Right cardiac atrium (tissue), 5 donors: ENCODE results near the gene KCNK10. TPM values are rescaled to one million over a fixed set of nuclear protein-coding genes. Genes with fewer than 3 reads are reported as not detected.

Experiments
- ATAC-seq, 2 donors: fragments of 200-7000 bp; cut with Tn5 transposase; one replicate each; pipeline versions ENCODE4 v1.8.0 to v1.9.1; 2020; ENCODE audit warnings: moderate library complexity in 2 of 2, mild to moderate bottlenecking in 1 of 2
- DNase-seq, 3 donors: peaks; one replicate each; pipeline ENCODE4 v3.0.0-alpha.2; 2020
- H3K27ac ChIP-seq: one replicate; pipeline ENCODE4 v1.5.1; 2013; ENCODE audit warnings: mild to moderate bottlenecking, low read length, control low read depth, moderate library complexity
- H3K27me3 ChIP-seq: one replicate; pipeline ENCODE4 v1.6.1; 2013; ENCODE audit not compliant: control insufficient read depth, insufficient read depth
- H3K4me1 ChIP-seq: one replicate; pipeline ENCODE4 v1.6.1; 2013; ENCODE audit warnings: low read length; ENCODE audit not compliant: control insufficient read depth, insufficient read depth
- H3K4me3 ChIP-seq: one replicate; pipeline ENCODE4 v1.5.1; 2013; ENCODE audit warnings: low read length, control low read depth
- H3K9me3 ChIP-seq: one replicate; pipeline ENCODE4 v1.6.1; 2013; ENCODE audit warnings: low read length; ENCODE audit not compliant: control insufficient read depth
- WGBS: extraction: QIAGEN DNeasy Blood & Tissue Kit; methylation state at CpG from one replicate; pipeline ENCODE4 v1.1.7; 2013; 5-methylcytosine and 5-hydroxymethylcytosine counted together
- intact Hi-C, 4 donors: fragments of 100-400 bp; cut with DNase I; formaldehyde crosslinking; loops; one replicate each; pipeline versions ENCODE4 v1.11.0 to v1.14.0; 2022 to 2023
- polyA plus RNA-seq: library from polyadenylated mRNA; stranded (reverse); fragments of 200-250 nt; gene quantifications from one replicate; pipeline ENCODE4 v1.2.3, GENCODE V29; 2013
- total RNA-seq, 4 donors: library from RNA; stranded (reverse); fragmentation: NEBNext Ultra II Directional; extraction: Animal tissue kit (Norgen Biotek cat#: 25700); gene quantifications; one replicate each; pipeline ENCODE4 v1.2.1, GENCODE V29; 2021
- donor health status: healthy with polysubstance abuse.
- donor health status: DM: no; HTN: yes; CAD: no.
- donor health status: DM: no; HTN: no; CAD: no.
- donor health status: DM: no; HTN: yes; CAD: no; lungs with severe emphysema.
- donor health status: DM: yes; HTN: yes; CAD: no.

Gene KCNK10
- total and polyA plus RNA-seq, 5 donors, result not detected

DNA sequence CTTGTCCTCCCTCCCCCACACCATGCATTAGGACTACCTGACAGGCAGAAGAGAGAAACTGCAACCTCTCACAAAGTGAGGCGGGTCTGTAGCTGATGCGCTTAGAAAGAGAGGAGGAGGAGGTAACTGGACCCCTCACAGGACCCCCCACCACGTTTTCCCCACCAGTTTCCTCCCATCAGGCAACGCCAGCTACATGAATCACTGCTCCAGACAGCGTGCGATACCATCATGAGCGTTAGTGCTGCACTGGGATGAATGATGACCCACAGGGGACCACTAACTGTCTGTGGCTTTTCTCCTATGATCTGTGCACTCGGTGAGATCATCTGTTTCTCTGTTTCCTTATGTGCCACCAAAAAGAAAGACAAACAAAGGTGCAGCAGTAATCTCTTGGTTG lies 77.7 kb downstream of the KCNK10 start:
- DNase-seq, result no peak
- Histone ChIP-seq H3K27me3 (no peaks in the 10 kb centered on the region), H3K4me3 (no peak overlapping the region), H3K27ac (no peak overlapping the region), H3K4me1 (no peaks in the 10 kb centered on the region), H3K9me3 (no peaks in the 10 kb centered on the region)
- no peak for ATAC-seq
- WGBS, result 37% methylated on average over 8 of the region's 8 CpGs
- intact Hi-C loops, result no loop called here

DNA sequence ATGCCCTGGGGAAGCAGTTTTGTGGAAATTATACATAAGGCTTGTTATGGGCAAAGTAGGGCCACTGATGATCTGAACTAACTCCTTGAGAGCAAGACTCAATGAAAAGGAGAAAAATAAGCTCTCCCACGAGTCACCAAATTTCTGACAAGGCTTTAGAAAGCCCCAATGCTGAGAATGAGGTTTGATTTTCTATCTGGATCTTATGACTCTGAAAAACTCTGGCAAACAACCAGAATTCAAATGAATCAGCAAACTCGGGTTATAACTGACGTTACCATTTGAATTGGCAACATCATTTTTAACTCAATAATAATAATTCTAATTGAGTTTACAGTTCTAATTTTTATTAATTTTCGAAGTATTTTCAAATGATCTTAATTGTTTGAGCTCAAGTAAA lies 79.1 kb downstream of the KCNK10 start:
- no peaks in the 10 kb centered on the region for H3K27me3 ChIP-seq
- no peak for DNase-seq
- intact Hi-C loops, result no loop called here
- H3K9me3 ChIP-seq, result no peaks in the 10 kb centered on the region
- H3K4me1 ChIP-seq, result no peaks in the 10 kb centered on the region
- ATAC-seq, result no peak
- no peak overlapping the region for H3K4me3 ChIP-seq
- WGBS, result 47% methylated on average over 4 of the region's 4 CpGs
- no peak overlapping the region for H3K27ac ChIP-seq

DNA sequence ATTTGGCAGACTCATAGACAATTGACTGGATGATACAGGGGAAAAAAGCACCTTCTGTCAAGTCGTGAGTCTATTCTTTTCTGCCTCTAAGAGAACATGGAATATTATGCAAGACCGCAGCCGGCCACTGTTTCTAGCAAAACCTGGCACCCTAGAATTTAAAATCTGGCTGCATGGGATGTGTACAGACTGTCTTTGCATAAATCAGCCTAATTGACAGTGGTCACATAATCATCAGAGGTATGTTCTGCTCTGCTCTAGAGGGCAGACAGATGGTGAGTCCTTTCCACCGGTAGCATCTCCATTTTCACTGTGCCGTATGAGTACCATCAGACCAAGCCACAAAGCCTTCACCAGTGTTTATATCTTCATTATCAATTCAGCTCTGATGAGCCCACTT lies 80.6 kb downstream of the KCNK10 start:
- 87% methylated on average over 5 of the region's 5 CpGs for WGBS
- no peak for ATAC-seq
- Histone ChIP-seq H3K27me3 (no peaks in the 10 kb centered on the region), H3K9me3 (no peaks in the 10 kb centered on the region), H3K4me3 (no peak overlapping the region), H3K27ac (no peak overlapping the region), H3K4me1 (no peaks in the 10 kb centered on the region)
- intact Hi-C loops, result no loop called here
- no peak for DNase-seq

DNA sequence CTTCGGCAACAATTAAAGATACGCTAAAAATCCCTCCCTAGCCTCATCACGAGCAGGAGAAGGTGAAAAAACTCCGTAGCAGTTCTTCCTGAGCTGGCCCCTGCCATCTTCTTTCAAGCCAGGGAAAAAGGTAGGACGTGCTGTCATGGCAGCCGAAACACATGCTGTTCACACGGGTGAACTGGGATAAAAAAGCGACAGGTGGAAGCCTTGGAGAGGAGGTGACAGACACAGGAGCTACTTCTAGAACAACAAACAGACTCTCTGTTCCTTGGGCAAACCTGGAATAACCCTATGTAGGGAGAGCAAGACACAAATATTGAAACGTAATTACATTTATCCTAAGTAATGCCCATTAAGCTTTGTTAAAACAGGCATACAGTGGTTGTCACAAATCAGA lies 81.3 kb downstream of the KCNK10 start:
- DNase-seq, result no peak
- Histone ChIP-seq H3K4me3 (no peak overlapping the region), H3K27ac (no peak overlapping the region), H3K9me3 (no peaks in the 10 kb centered on the region), H3K4me1 (no peaks in the 10 kb centered on the region), H3K27me3 (no peaks in the 10 kb centered on the region)
- intact Hi-C loops, result no loop called here
- 80% methylated on average over 9 of the region's 9 CpGs for WGBS
- ATAC-seq, result no peak

DNA sequence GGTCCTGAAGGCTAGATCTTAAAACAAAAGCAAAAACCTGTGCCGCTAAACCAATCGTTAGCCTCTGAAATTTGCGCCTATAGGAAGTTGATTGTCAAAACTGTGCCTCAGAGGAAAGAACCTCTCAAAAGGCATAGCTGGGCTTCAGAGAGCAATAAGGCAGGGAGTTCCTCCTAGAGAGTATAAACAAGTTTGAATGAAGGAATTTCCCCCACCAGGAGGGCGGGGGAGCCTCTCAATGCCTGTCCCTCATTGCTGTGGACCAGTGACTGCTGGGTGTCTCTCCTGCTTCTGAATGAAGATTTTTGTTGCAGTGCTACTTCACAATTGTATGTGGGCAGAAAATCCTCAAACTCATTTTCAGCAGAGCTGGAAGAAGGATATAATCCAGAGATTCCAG lies 88.6 kb downstream of the KCNK10 start:
- ATAC-seq (no peak), DNase-seq (no peak)
- Histone ChIP-seq H3K4me1 (no peaks in the 10 kb centered on the region), H3K9me3 (no peaks in the 10 kb centered on the region), H3K27ac (no peak overlapping the region), H3K27me3 (no peaks in the 10 kb centered on the region), H3K4me3 (no peak overlapping the region)
- intact Hi-C loops, result no loop called here
- 79% methylated on average over 4 of the region's 4 CpGs for WGBS

DNA sequence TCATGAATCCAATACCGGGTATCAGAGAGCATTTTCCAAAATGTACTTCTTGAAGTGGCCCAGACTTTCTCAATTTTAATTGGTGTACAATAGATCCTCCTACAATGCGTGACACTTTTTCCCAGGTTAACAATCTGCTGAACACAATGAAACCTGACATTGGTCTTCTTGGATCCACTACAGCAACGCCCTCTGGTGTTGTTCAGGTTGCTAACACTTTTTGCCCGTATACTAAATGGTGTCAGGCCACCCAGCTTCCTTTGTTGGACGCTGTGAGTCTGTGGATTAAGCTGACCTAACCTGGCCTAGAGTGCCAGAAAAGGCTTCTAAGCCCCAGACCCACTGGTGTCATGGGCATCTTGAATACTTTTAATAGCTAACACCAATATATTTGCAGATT lies 89.2 kb downstream of the KCNK10 start:
- ATAC-seq, result no peak
- H3K9me3 ChIP-seq, result no peaks in the 10 kb centered on the region
- no peak overlapping the region for H3K4me3 ChIP-seq
- H3K4me1 ChIP-seq, result no peaks in the 10 kb centered on the region
- H3K27me3 ChIP-seq, result no peaks in the 10 kb centered on the region
- H3K27ac ChIP-seq, result no peak overlapping the region
- DNase-seq, result no peak
- intact Hi-C loops, result no loop called here
- 57% methylated on average over 5 of the region's 5 CpGs for WGBS

DNA sequence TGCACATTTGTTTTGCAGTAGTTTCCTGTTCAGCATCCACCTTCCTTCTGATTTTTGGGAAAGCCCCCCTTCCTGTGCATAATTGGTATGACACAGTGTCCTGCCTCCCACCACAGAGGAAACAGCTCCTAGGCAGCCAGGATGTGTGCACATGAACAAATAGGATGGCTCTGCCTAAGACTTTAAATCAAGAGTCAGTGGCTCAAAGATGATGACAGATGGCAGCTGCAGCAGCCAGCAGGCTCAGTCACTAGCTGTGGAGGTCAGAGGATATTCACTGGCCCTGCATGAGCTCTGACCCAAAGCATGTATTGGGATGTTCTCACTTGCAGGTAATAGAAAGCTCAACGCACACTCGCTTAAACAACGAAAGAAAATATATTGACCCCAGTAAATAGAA lies 90.3 kb downstream of the KCNK10 start:
- no peak for DNase-seq
- ATAC-seq, result no peak
- intact Hi-C loops, result no loop called here
- WGBS, result 87% methylated on average over 3 of the region's 3 CpGs
- Histone ChIP-seq H3K9me3 (no peaks in the 10 kb centered on the region), H3K4me1 (no peaks in the 10 kb centered on the region), H3K4me3 (no peak overlapping the region), H3K27ac (no peak overlapping the region), H3K27me3 (no peaks in the 10 kb centered on the region)

DNA sequence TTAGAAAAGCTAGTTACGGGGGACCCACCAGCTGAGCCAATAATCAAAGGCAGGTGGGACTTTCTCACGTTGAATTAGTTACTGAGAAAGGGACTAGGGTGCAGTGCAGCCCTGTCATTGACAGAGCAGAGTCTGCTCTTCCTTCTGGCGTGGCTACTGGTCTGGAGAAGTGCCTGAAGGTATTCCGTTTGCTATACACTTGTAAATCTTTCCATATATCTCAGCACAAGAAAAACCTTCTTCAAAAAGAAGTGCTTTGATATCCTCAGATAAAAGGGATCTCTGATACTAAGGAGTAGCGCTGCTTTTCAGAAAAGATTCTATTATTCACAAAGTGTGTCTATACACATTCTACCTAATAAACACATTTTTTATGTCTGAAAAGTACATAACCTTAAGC lies 91.5 kb downstream of the KCNK10 start:
- DNase-seq, result no peak
- no peak for ATAC-seq
- intact Hi-C loops, result no loop called here
- 58% methylated on average over 5 of the region's 5 CpGs for whole genome bisulfite sequencing
- H3K4me1 ChIP-seq, result no peaks in the 10 kb centered on the region
- no peak overlapping the region for H3K4me3 ChIP-seq
- H3K27me3 ChIP-seq, result no peaks in the 10 kb centered on the region
- H3K9me3 ChIP-seq, result no peaks in the 10 kb centered on the region
- no peak overlapping the region for H3K27ac ChIP-seq

DNA sequence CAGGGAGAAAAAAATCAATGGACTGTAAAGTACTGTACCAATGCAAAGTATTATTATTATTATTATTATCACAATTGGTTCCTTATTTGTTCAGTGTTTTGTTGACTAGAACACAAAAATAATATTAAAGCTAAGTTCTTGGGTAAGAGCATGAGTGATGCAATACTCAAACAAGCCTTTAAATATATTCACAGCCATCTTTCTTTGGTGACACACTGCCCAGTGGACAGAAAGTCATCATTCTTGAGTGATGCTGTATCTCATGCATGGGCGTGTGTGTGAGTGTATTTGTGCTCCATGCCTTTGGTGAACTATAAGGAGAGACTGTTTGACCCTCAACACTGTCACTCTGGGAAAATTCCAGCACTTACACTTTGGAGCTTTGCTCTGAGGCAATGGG lies 93.6 kb downstream of the KCNK10 start:
- WGBS, result 82% methylated on average over 1 of the region's 1 CpG
- no peaks in the 10 kb centered on the region for H3K9me3 ChIP-seq
- ATAC-seq, result no peak
- H3K27me3 ChIP-seq, result no peaks in the 10 kb centered on the region
- intact Hi-C loops, result no loop called here
- no peaks in the 10 kb centered on the region for H3K4me1 ChIP-seq
- no peak overlapping the region for H3K27ac ChIP-seq
- DNase-seq, result no peak
- no peak overlapping the region for H3K4me3 ChIP-seq

DNA sequence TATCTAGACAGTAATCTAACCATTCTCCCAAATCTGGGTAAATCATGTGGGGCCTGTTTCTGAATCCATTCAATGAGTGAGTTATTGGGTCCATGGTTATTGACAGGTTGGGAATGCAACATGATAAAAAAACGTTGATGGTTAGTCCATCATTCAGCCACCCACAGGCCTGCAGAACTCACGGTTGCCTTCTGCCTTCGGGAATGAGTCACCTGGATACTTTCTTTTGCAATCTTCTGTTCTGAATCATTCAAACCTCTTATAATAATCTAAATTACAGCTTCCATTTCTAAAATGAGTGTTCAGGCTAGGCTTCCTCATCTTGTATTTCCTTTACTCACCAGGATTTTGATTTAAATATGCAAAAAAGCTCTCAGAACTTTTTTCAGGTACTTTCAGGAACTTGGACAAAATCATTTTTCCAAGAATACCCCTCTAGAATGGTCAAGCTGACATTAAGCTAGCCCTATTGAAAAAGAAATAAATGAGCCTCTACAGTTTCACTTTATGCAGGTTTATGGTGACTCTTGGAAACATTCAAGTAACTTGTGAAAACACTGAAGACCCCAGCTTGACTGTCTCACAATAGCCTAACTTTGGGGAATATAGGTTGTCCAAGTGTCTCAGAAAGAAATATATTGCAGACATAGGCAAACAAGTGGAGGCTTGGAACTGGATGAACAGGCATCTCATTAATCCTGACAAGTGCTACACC lies 94.4 kb downstream of the KCNK10 start:
- 79% methylated on average over 3 of the region's 3 CpGs for WGBS
- no peak overlapping the region for H3K4me3 ChIP-seq
- no peak for ATAC-seq

DNA sequence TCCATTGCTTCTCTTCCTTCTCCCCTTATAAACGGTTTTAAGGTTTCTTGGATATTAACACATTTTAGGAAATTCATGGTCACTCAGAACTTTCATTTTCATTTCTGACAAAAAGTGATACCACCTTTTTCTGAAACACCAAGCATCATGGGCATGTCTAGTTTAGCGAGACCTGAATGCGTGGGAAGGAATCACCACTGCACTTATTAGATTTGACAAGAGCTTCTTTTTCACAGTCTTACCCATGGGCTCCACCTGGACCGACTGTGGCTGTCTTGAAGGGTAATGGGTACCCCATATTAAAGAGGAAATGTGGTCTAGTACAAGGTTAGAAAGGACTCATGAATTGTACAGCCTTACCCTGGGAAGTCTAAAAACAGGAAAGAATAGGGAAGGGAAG lies 95.4 kb downstream of the KCNK10 start:
- intact Hi-C loops, result no loop called here
- Histone ChIP-seq H3K27ac (no peak overlapping the region), H3K27me3 (no peaks in the 10 kb centered on the region), H3K4me3 (no peak overlapping the region), H3K9me3 (no peaks in the 10 kb centered on the region), H3K4me1 (no peaks in the 10 kb centered on the region)
- 87% methylated on average over 4 of the region's 4 CpGs for WGBS
- DNase-seq (no peak), ATAC-seq (no peak)

More for the DNA sequence above, 94.4 kb downstream of the KCNK10 start:
- no peaks in the 10 kb centered on the region for H3K9me3 ChIP-seq
- no peaks in the 10 kb centered on the region for H3K4me1 ChIP-seq
- intact Hi-C loops, result no loop called here
- no peak overlapping the region for H3K27ac ChIP-seq
- DNase-seq, result no peak
- H3K27me3 ChIP-seq, result no peaks in the 10 kb centered on the region

DNA sequence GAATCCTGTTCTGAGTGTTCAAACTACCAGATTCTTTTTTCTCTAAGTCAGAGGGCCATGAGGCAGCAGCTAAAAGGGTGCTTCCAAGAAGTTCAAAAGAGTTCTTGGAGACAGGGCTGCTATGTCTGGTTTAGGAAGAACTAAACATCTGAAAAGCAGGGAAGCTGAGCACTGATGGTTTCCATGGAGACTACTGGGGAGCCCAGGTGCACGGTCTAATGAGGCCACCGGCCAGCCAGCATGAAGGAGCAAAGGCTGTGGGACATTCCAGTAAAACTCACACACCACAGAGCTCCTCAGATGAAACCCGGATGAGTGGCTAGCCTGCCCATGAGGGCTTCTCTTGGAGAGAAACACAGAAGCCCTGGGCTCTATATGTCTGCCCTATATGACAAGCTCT lies 97.3 kb downstream of the KCNK10 start:
- ATAC-seq (no peak), DNase-seq (no peak)
- intact Hi-C loops, result no loop called here
- H3K27ac ChIP-seq, result no peak overlapping the region
- no peaks in the 10 kb centered on the region for H3K27me3 ChIP-seq
- 52% methylated on average over 3 of the region's 3 CpGs for WGBS
- H3K9me3 ChIP-seq, result no peaks in the 10 kb centered on the region
- no peaks in the 10 kb centered on the region for H3K4me1 ChIP-seq
- no peak overlapping the region for H3K4me3 ChIP-seq
